ENCODE results near the gene HLA-DQB1.

- TF ChIP-seq CTCF (IDR thresholded peaks at IDR 0.05 in 2 of 3, conservative IDR thresholded peaks at IDR 0.05 in 1 of 3; ENCODE audit: borderline replicate concordance in 1 of 3, insufficient read depth in 1 of 3, low read depth in 2 of 3, low read length in 2 of 3) (no peak), ELF1 (IDR thresholded peaks at IDR 0.05; ENCODE audit: borderline replicate concordance, low read depth) (no peak), POLR2A (IDR thresholded peaks at IDR 0.05; ENCODE audit: borderline replicate concordance, extremely low read depth, insufficient read depth, insufficient read length) (no peak), SIN3A (IDR thresholded peaks at IDR 0.05; ENCODE audit: low read depth) (no peak), EZH2 (IDR thresholded peaks at IDR 0.05) (no peak), ZBTB33 (IDR thresholded peaks at IDR 0.05; ENCODE audit: extremely low read depth, insufficient replicate concordance, low read length) (no peak), ATF3 (IDR thresholded peaks at IDR 0.05) (no peak), JUND (IDR thresholded peaks at IDR 0.05) (no peak), RAD21 (IDR thresholded peaks at IDR 0.05; ENCODE audit: low read depth) (no peak), FOSL1 (IDR thresholded peaks at IDR 0.05; ENCODE audit: low read depth) (no peak), EZH2phosphoT487 (IDR thresholded peaks at IDR 0.05; ENCODE audit: borderline replicate concordance) (no peak), CBX3 (IDR thresholded peaks at IDR 0.05; ENCODE audit: low read depth) (no peak), EGR1 (IDR thresholded peaks at IDR 0.05; ENCODE audit: low read depth) (no peak), REST (IDR thresholded peaks at IDR 0.05; ENCODE audit: low read depth) (no peak)
Observed at GRCh38 chr6:32637219-32637880, 29.1 kb downstream of the HLA-DQB1 start, which contains the start of gene HLA-DQA1.

Measured in HCT116 (cell line).